SJCRH30 (cell line): Measurements from ENCODE around the gene GDAP1L1. TPM values are rescaled to one million over a fixed set of nuclear protein-coding genes. Genes with fewer than 3 reads are reported as not detected.
A peak's percentile ranks its signal among the peaks of the same experiment; 100 is the strongest.

Source experiments
- DNase-seq, 2 experiments: peaks; one replicate each; pipeline ENCODE4 v3.0.0-alpha.2; 2015 to 2020
- H3K27ac ChIP-seq: fragments of 250-450 bp; sonication (Bioruptor Pico); 2 replicates; pipeline ENCODE4 v1.5.1; 2020; ENCODE audit warnings: mild to moderate bottlenecking, moderate library complexity
- H3K27me3 ChIP-seq: fragments of 250-450 bp; sonication (Bioruptor Pico); 2 replicates; pipeline ENCODE4 v1.5.1; 2020; ENCODE audit warnings: mild to moderate bottlenecking, moderate library complexity
- H3K36me3 ChIP-seq: fragments of 250-450 bp; sonication (Bioruptor Pico); 2 replicates; pipeline ENCODE4 v1.5.1; 2020; ENCODE audit warnings: mild to moderate bottlenecking, moderate library complexity
- H3K4me1 ChIP-seq: fragments of 250-450 bp; sonication (Bioruptor Pico); 2 replicates; pipeline ENCODE4 v1.5.1; 2020; ENCODE audit warnings: mild to moderate bottlenecking, moderate library complexity
- H3K4me3 ChIP-seq: fragments of 250-450 bp; sonication (Bioruptor Pico); 2 replicates; pipeline ENCODE4 v1.5.1; 2020; ENCODE audit warnings: mild to moderate bottlenecking, moderate library complexity
- H3K9me3 ChIP-seq: fragments of 250-450 bp; sonication (Bioruptor Pico); replicated peaks from 2 replicates; pipeline ENCODE4 v1.5.1; 2020; ENCODE audit warnings: mild to moderate bottlenecking, moderate library complexity
- total RNA-seq: library from RNA; depleted of rRNA; stranded (reverse); fragments of >200 nt; shearing (Covaris generic); gene quantifications from 2 replicates; pipeline ENCODE4 v1.2.3, GENCODE V29; 2014

GDAP1L1 gene
- total RNA-seq, 1 experiment from 2014 or later: not detected

DNA sequence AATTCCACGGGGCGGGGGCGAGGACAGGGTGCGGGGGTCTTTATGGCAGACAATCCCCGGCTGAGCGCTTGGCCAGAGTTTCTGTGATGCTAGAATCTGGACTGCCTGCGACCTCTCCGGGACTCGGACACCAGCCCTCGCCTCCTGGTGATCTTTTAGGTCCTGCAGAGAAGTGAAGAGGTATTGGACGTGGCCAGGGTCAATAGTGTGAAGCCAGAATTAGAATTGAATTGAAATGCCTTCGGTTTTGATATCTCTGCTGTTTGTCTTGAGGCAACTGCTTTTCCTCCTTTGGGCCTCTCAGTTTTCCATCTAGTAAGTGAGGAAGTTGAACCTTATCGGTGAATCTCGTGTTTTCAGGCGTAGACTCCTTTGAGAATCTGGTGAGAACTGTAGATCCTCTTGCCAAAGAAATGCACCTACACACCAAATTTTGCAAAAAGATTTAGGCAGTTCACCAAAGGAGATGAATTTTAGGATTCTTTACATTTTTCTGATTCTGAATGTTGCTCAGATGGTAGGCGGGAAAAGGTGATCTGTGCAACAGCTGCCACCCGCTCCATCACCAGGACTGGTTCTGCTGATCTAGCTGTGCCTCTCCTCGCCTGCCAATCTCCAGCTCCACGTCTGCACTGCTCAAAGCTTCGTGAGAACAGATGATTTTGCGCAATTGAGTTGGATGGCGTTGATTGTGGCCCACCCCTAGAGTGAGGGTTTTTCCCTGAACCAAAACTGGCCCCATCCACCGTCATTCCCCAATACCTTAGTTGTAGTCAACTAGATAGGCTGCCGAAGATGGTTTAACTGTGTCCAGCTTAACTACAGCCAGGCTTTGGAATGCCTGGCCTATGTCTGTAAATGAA, 35.7 kb upstream of the GDAP1L1 start:
- Histone ChIP-seq H3K4me1 (peaks cover 12% of the 10 kb centered on the region; the same call in 1 of the 2 replicates), H3K27me3 (no peaks in the 10 kb centered on the region), H3K4me3 (peak overlapping the region; percentile 89), H3K36me3 (no peaks in the 10 kb centered on the region), H3K9me3 (no peaks in the 10 kb centered on the region), H3K27ac (peak overlapping the region; percentile 85)
- DNase-seq: peak; percentile 53 to 64

DNA sequence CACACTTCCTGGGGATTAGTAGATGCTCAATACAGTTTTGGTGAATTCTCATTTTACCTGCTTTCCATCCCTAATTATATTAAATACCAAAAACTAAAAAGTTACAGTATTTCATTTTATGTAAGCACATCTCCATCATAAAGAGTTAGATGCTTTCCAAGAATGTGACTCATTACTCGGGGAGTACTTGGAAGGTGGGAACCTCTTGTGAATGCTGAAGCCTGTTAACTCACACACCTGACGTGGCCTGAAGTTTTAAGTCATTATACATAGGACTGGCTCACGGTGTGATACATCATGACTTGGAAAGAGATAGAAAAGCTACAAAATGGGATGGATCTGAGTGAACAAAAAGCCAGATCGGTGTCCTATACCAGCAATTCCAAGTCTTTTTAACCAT, 34.3 kb upstream of the GDAP1L1 start:
- H3K4me3 ChIP-seq: no peak overlapping the region
- H3K9me3 ChIP-seq: no peaks in the 10 kb centered on the region
- H3K4me1 ChIP-seq: peaks cover 6% of the 10 kb centered on the region; the same call in 1 of the 2 replicates
- H3K27ac ChIP-seq: no peak overlapping the region
- no peaks in the 10 kb centered on the region for H3K36me3 ChIP-seq
- no peak for DNase-seq
- H3K27me3 ChIP-seq: no peaks in the 10 kb centered on the region

DNA sequence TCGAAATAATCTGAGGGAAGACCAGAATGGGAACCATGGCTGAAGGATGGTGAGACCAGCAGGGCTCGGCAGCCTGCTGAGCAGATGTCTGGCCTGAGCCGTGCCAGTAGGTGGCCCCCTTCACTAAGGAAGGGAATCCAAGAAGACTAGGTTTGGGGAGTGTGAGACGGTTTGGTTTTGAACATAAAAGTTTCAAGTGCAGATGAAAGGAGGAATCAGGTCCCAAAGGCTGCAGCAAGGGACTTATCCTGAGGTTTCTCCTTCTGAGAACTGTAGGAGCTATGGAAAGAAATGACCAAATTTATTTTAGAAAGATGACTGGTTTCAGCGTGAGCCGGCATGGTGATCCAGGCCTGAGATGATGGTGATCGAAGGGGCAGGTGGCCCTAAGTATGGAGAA, 32.0 kb upstream of the GDAP1L1 start:
- Histone ChIP-seq H3K27ac (no peak overlapping the region), H3K4me3 (no peak overlapping the region), H3K4me1 (peaks cover 6% of the 10 kb centered on the region; the same call in 1 of the 2 replicates), H3K9me3 (no peaks in the 10 kb centered on the region), H3K36me3 (no peaks in the 10 kb centered on the region), H3K27me3 (no peaks in the 10 kb centered on the region)
- peak; percentile 76 to 81 for DNase-seq

DNA sequence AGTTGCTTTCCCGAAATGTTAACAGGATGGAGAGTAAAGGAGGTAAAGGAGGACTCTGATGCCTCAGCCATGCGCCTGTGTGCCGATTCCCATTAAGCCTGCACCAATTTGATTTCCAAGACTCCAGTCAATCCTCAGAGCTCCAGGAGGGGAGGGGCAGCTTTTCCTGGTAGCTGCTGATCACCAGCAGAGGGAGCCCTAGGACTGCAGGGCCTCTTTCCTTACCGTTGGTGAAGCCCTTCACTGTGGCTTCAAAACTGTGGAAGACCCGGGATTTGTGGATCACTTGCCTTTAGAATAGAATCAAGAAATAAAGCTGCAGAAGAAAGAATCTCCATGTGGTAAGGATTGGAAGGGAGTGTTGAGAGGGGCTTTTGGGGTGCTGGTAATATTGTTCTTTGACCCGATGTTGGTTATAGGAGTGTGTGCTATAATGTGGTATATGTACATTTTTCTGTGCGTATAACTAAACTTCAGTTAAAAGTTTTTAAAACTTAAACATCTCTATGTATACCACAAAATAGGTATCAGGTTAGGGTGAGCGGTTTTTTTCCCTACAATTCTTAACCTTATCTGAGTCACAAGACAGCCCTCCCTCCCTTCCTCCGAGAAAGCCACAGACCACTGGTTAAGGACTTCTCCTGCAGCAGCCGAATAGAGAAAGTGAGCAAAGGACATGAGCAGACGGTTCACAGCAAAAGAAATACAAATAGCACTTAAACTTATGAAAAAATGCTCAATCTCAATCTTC, 29.6 kb upstream of the GDAP1L1 start:
- Histone ChIP-seq H3K4me3 (no peak overlapping the region), H3K36me3 (no peaks in the 10 kb centered on the region), H3K4me1 (no peaks in the 10 kb centered on the region), H3K27me3 (no peaks in the 10 kb centered on the region), H3K9me3 (no peaks in the 10 kb centered on the region), H3K27ac (no peak overlapping the region)
- DNase-seq: peak; percentile 83 to 93

DNA sequence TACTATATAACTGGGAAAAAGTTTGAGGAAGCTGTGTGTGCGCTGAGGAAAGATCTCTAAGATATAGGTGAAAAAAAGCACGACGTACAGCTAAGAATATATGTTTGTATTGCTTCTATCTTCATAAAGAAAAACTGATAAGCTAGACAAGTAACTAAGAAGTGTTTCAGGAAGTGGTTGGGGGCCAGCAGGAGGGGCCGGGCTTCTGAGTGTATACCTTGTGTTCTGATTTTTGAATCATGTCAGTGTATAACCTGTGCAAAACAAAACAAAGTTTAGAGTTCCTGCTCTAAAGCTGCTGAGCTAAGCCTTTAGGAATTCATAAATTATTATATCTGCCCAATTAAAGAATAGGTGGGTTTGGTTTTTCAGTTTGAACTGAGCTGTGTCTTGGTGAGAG, 28.7 kb upstream of the GDAP1L1 start:
- Histone ChIP-seq H3K27me3 (no peaks in the 10 kb centered on the region), H3K4me3 (no peak overlapping the region), H3K9me3 (no peaks in the 10 kb centered on the region), H3K27ac (no peak overlapping the region), H3K36me3 (no peaks in the 10 kb centered on the region), H3K4me1 (no peaks in the 10 kb centered on the region)
- DNase-seq: no peak

DNA sequence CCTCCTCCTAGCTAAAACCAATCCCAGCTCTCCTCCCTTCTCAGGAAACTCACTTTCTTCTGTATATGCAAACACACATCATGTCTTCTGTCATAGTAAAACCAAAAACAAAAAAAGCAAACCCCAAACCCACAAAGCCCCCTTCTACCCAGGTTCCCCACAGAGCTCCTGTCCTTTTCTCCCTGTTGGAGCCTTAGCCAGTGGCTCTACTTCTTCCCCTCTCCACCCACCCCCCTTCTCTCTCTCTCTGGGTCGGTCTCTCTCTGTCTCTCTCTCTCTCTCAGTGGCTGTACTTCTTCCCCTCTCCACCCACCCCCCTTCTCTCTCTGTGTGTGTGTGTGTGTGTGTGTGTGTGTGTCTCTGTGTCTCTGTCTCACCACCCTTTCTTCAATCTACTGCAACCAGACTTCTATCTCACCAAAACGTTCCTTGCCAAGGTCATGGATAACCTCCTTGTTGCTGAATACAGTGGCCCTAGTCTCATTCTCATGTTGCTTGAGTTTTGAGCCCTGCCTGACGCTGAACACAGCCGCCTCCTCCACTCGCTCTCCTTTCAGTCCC, 27.9 kb upstream of the GDAP1L1 start:
- Histone ChIP-seq H3K9me3 (no peaks in the 10 kb centered on the region), H3K27me3 (no peaks in the 10 kb centered on the region), H3K27ac (no peak overlapping the region), H3K4me1 (no peaks in the 10 kb centered on the region), H3K4me3 (no peak overlapping the region), H3K36me3 (no peaks in the 10 kb centered on the region)
- DNase-seq: no peak

DNA sequence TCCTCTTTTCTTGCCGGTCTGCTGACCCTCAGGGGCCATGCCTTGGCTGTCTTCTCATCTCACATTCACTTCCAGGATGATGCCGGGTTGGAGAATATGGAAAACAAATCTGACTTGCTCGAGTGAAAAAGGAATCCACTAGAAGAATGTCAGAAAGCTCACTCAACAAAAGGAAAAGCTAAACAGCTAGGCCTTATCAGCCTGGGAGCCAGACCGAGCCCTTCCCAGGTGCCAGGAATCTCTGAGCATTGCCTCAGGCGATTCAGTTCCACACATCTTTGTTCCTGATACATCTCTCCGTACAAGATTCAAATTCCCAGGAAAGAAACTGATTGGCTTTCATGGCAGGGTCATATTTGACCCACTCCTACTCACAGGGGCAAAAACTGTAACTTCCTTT, 27.3 kb upstream of the GDAP1L1 start:
- H3K36me3 ChIP-seq: no peaks in the 10 kb centered on the region
- DNase-seq: no peak

DNA sequence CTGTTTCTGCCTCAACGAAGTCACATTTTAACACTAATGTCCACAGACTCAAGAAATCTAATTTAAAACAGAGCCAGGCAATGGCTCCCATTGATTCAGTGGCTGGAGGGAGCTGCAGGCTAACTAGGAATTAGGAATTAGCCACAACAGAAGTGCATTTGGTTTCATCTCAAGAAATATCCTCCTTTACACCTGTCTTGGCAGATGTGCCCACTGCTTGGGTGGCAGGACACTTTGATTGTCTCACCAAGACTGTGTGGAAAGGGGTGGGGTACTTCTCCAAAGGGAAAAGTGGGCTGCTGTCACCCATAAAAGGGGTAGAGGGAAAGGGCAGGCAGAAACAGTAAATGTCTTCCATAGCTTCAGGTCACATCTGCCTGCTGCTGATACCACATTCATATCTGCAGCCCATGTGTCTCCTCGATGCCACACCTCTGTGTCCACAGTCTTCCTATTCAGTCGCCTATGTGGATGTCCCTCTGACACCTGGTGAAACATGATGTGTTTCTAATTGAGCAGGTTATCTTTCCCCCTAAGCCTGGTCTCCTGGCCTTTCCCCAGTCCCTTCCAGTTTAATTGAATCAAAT, 25.6 kb upstream of the GDAP1L1 start:
- no peaks in the 10 kb centered on the region for H3K36me3 ChIP-seq
- no peaks in the 10 kb centered on the region for H3K27me3 ChIP-seq
- no peak overlapping the region for H3K4me3 ChIP-seq
- no peaks in the 10 kb centered on the region for H3K4me1 ChIP-seq
- DNase-seq: no peak
- H3K27ac ChIP-seq: no peak overlapping the region
- no peaks in the 10 kb centered on the region for H3K9me3 ChIP-seq

More for the DNA sequence above, 27.3 kb upstream of the GDAP1L1 start:
- Histone ChIP-seq H3K4me3 (no peak overlapping the region), H3K27me3 (no peaks in the 10 kb centered on the region), H3K27ac (no peak overlapping the region), H3K4me1 (no peaks in the 10 kb centered on the region), H3K9me3 (no peaks in the 10 kb centered on the region)

DNA sequence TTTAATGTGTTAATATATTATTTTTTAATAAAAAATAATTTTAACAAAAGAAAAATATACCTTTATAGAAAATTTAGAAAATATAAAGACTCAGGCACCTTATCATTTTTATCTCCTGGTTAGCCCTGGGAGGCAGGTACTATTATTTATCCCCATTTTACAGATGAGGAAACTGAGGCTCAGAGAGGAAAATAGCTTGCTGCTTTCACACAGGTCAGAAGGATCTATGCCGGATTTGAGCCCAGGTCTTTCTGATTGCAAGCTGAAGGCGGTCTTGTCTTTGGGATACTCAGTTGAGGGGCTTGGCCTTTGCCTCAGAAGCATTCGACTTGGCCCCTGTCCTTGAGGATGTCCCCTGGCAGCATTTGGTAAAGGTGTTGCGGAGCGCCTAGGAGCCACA, 25.1 kb upstream of the GDAP1L1 start:
- H3K27me3 ChIP-seq: no peaks in the 10 kb centered on the region
- no peak overlapping the region for H3K4me3 ChIP-seq
- H3K27ac ChIP-seq: no peak overlapping the region
- no peaks in the 10 kb centered on the region for H3K9me3 ChIP-seq
- DNase-seq: no peak
- no peaks in the 10 kb centered on the region for H3K4me1 ChIP-seq
- H3K36me3 ChIP-seq: no peaks in the 10 kb centered on the region

DNA sequence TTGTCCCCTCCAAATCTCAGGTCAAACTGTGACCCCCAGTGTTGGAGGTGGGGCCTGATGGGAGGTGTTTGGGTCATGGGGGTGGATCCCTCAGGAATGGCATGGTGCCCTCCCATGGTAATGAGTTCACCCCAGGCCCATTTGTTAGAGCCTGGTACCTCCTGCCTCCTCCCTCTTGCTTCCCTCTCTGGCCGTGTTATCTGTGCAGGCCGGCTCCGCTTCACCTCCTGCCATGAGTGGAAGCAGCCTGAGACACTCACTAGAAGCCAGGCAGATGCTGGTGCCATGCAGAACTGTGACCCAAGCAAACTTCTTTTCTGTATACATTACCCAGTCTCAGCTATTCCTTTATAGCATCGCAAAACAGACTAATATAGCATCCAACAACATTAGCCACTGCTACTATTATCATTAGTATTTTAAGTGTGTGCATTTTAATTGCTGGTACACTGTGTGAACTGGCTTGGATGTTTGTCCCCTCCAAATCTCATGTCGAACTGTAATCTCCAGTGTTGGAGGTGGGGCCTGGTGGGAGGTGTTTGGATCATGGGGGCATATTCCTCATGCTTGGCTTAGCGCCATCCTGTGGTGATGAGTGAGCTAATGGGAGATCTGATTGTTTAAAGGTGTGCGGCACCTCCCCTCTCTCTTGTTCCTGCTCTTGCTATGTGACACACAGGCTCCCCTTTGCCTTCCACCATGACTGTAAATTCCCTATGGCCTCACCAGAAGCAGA, 24.3 kb upstream of the GDAP1L1 start:
- Histone ChIP-seq H3K4me1 (no peaks in the 10 kb centered on the region), H3K4me3 (no peak overlapping the region), H3K27ac (no peak overlapping the region), H3K27me3 (no peaks in the 10 kb centered on the region), H3K9me3 (no peaks in the 10 kb centered on the region), H3K36me3 (no peaks in the 10 kb centered on the region)
- peak in 1 of 2 experiments; percentile 38 for DNase-seq

DNA sequence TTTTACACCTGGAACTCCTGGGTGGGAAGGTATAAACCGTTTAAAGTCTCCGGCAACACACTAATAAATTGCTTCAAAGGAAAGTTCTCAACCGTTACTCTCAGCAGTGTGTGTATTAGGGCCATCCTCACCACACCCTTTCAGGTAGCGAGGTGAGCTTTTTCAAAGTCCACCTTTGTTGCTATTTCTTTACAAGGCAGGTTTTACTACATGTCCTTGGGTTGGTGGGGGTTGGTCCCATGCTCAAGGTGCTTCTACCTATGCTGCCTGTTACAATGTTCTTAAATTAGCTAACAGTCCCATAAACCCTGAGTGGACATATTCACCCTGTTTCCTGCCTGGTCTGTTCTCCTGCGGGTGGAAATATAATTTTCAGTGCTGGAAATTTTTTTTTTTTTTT, 23.4 kb upstream of the GDAP1L1 start:
- no peaks in the 10 kb centered on the region for H3K4me1 ChIP-seq
- no peaks in the 10 kb centered on the region for H3K36me3 ChIP-seq
- H3K9me3 ChIP-seq: no peaks in the 10 kb centered on the region
- H3K27me3 ChIP-seq: no peaks in the 10 kb centered on the region
- H3K27ac ChIP-seq: no peak overlapping the region
- H3K4me3 ChIP-seq: no peak overlapping the region
- no peak for DNase-seq

DNA sequence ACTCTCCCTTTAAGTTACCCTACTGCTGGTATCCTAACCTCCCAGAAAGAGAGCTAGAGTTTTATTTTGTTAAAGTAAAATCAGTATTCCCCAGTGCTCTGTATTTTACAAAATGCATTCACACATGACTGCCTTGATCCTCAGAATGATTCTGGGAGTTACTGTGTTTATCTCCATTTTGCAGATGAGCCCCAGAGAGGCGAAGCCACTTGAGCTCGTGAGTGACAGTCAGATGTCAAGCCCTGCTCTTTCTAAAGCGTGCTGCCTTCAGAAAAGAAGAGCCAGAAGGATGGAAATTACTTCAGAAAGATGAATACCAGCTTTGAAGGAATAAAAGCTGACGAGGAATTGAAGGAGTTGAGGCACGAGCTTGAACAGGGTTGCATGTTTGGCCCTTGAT, 22.5 kb upstream of the GDAP1L1 start:
- Histone ChIP-seq H3K27ac (no peak overlapping the region), H3K4me1 (no peaks in the 10 kb centered on the region), H3K36me3 (no peaks in the 10 kb centered on the region), H3K4me3 (no peak overlapping the region), H3K9me3 (no peaks in the 10 kb centered on the region), H3K27me3 (peaks cover 2% of the 10 kb centered on the region; the same call in 1 of the 2 replicates)
- DNase-seq: no peak

DNA sequence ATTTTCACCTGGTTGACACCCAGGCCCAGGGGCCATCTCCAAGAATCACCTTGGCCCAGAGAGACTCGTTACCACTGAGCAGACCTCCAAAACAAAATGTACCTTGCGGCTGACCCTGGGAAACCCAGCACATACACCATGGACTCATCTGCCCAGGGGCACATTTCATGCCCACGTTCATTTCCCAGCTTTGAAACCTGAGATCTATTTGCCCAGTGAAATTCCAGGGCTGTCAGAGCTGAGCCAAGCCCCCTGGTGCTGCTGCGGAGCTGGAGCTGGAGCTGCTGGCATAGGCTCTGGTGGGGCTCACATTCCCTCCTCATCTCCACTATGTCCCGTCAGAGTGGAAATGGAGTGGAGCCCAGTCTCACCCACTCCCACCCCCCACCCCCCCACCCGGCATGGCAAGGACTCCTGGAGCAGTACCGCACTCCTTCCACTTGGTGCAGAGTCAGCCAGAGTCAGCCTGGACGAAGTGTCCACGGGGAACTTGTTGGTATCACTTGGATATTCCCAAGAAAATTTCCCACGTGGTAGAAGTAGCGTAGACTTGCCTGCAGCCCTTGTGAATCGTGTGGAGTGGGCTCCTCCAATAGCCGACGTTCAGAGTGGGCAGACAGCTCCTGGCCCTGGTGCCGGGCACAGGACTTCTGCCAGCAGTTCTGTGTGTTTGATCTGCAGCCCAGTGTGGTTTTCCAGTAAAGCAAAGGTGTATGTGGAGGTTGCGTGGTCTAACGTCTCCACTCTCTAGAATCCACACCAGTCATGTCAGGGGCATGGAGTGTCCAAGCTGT, 18.4 kb upstream of the GDAP1L1 start:
- no peaks in the 10 kb centered on the region for H3K36me3 ChIP-seq

More for the DNA sequence above, 18.4 kb upstream of the GDAP1L1 start:
- Histone ChIP-seq H3K27me3 (peaks cover 5% of the 10 kb centered on the region; the same call in 1 of the 2 replicates), H3K4me1 (no peaks in the 10 kb centered on the region), H3K4me3 (no peak overlapping the region), H3K9me3 (no peaks in the 10 kb centered on the region), H3K27ac (no peak overlapping the region)
- no peak for DNase-seq
